ENCODE measurements around the gene CDC27. TPM values are rescaled to one million over a fixed set of nuclear protein-coding genes. Genes with fewer than 3 reads are reported as not detected.
"Not testable (repeated sequence)": the region's sequence is repeated elsewhere in the genome, so short reads cannot be mapped to it uniquely, and the experiment has no call there.

The CDC27 gene
- total RNA-seq, 1 donor from 2014 or later = 112 TPM

GRCh38 chr17:47170710-47171109 is 18.4 kb downstream of the CDC27 start:
- no peaks in the 10 kb centered on the region for H3K9me3 ChIP-seq
- no peak overlapping the region for H3K4me3 ChIP-seq
- peaks cover 35 to 55% of the 10 kb centered on the region in 2 donors for H3K36me3 ChIP-seq
- H3K27me3 ChIP-seq = no peaks in the 10 kb centered on the region
- TF ChIP-seq, protein P1, sequence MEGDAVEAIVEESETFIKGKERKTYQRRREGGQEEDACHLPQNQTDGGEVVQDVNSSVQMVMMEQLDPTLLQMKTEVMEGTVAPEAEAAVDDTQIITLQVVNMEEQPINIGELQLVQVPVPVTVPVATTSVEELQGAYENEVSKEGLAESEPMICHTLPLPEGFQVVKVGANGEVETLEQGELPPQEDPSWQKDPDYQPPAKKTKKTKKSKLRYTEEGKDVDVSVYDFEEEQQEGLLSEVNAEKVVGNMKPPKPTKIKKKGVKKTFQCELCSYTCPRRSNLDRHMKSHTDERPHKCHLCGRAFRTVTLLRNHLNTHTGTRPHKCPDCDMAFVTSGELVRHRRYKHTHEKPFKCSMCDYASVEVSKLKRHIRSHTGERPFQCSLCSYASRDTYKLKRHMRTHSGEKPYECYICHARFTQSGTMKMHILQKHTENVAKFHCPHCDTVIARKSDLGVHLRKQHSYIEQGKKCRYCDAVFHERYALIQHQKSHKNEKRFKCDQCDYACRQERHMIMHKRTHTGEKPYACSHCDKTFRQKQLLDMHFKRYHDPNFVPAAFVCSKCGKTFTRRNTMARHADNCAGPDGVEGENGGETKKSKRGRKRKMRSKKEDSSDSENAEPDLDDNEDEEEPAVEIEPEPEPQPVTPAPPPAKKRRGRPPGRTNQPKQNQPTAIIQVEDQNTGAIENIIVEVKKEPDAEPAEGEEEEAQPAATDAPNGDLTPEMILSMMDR (IDR thresholded peaks at IDR 0.05) = no peak
- no peak for DNase-seq (ENCODE audit: low spot score in 2 of 2)
- H3K4me1 ChIP-seq = no peaks in the 10 kb centered on the region
- H3K27ac ChIP-seq = no peak overlapping the region
- intact Hi-C loops (cut with DNase I) = no loop called here

DNA sequence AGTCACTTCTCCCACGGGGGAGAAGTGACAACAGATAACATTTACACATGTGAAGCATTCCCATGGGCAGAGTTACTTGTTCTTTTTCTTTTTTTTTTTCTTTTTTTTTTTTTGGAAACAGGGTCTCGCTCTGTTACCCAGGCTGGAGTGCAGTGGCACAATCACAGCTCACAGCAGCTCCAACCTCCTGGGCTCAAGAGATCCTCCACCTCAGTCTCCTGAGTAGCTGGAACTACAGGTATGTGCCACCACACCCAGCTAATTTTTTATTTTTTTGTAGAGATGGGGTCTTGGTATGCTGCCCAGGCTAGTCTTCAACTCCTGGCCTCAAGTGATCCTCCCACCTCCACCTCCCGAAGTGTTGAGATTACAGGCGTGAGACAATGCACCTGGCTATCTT is 20.2 kb downstream of the CDC27 start:
- H3K27me3 ChIP-seq; H3K4me3 ChIP-seq; intact Hi-C loops (cut with DNase I); H3K9me3 ChIP-seq; H3K27ac ChIP-seq; DNase-seq (ENCODE audit: low spot score in 2 of 2); H3K4me1 ChIP-seq: not testable (repeated sequence)
- peaks cover 30 to 46% of the 10 kb centered on the region in 2 donors for H3K36me3 ChIP-seq

DNA sequence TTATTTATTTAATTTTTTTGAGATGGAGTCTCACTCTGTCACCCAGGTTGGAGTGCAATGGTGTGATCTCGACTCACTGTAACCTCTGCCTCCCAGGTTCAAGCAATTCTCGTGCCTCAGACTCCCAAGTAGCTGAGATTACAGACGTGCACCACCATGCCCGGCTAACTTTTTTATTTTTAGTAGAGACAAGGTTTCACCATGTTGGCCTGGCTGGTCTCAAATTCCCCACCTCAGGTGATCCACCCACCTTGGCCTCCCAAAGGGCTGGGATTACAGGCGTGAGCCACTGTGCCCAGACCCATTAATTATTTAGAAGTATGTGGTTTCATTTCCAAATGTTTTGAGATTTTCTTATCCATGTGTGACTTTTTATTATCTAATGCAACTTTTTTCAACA is 22.2 kb downstream of the CDC27 start:
- DNase-seq (ENCODE audit: low spot score in 2 of 2); H3K27me3 ChIP-seq; intact Hi-C loops (cut with DNase I); H3K4me1 ChIP-seq; H3K27ac ChIP-seq; H3K4me3 ChIP-seq; H3K9me3 ChIP-seq: not testable (repeated sequence)
- H3K36me3 ChIP-seq = peaks cover 29 to 46% of the 10 kb centered on the region in 2 donors

DNA sequence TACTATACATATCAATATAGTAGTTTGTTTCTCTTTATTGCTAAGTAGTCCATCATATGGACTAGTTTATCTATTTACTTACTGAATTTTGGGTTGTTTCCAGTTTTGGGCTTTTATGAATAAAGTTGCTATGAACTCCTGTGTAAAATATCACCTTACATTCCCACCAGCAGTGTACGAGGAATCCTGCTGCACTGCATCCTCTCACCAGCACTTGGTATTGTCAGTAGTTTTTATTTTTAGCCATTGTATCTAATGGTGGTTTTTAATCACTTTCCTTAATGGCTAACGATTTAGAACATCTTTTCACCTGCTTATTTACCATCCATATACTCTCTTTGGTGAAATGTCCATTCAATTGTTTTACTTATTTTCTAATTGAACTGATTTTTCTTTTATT is 24.0 kb downstream of the CDC27 start:
- peaks cover 0 to 4% of the 10 kb centered on the region in 2 donors for H3K4me1 ChIP-seq
- TF ChIP-seq, protein P1 (IDR thresholded peaks at IDR 0.05) = no peak
- DNase-seq (ENCODE audit: low spot score in 2 of 2) = no peak
- H3K36me3 ChIP-seq = peaks cover 28 to 44% of the 10 kb centered on the region in 2 donors
- H3K27me3 ChIP-seq = no peaks in the 10 kb centered on the region
- intact Hi-C loops (cut with DNase I) = no loop called here
- H3K27ac ChIP-seq = no peak overlapping the region
- H3K9me3 ChIP-seq = no peaks in the 10 kb centered on the region
- H3K4me3 ChIP-seq = no peak overlapping the region

DNA sequence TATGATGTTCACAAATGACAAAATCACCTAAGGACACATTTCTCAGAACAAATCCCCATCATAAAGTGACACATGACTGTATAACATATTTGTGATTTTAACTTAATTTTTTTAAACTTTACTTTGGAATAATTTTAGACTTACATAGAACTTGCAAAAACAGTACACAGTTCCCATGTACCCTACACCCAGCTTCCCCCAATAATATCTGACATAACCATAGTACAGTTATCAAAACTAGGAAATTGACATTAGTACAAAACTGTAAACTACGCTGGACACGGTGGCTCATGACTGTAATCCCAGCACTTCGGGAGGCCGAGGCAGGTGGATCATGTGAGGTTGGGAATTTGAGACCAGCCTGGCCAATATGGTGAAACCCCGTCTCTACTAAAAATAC is 24.8 kb downstream of the CDC27 start:
- intact Hi-C loops (cut with DNase I) = no loop called here
- Histone ChIP-seq H3K4me3 (no peak overlapping the region), H3K27me3 (no peaks in the 10 kb centered on the region), H3K27ac (no peak overlapping the region), H3K4me1 (peaks cover 0 to 4% of the 10 kb centered on the region in 2 donors), H3K36me3 (peaks cover 24 to 46% of the 10 kb centered on the region in 2 donors), H3K9me3 (no peaks in the 10 kb centered on the region)
- TF ChIP-seq, protein P1 (IDR thresholded peaks at IDR 0.05) = no peak
- DNase-seq (ENCODE audit: low spot score in 2 of 2) = no peak

- H3K4me3 ChIP-seq = no peak overlapping the region
- peaks cover 0 to 4% of the 10 kb centered on the region in 2 donors for H3K4me1 ChIP-seq
- no peaks in the 10 kb centered on the region for H3K9me3 ChIP-seq
- no peaks in the 10 kb centered on the region for H3K27me3 ChIP-seq
- intact Hi-C loops (cut with DNase I) = no loop called here
- DNase-seq (ENCODE audit: low spot score in 2 of 2) = no peak
- no peak overlapping the region for H3K27ac ChIP-seq
- TF ChIP-seq, protein P1 (IDR thresholded peaks at IDR 0.05) = no peak
- H3K36me3 ChIP-seq = peaks cover 18 to 43% of the 10 kb centered on the region in 2 donors
These were observed 27.0 kb downstream of the CDC27 start for GRCh38 chr17:47162013-47162622.

GRCh38 chr17:47159315-47159714 is 29.8 kb downstream of the CDC27 start:
- Histone ChIP-seq H3K9me3 (no peaks in the 10 kb centered on the region), H3K27ac (no peak overlapping the region), H3K4me1 (peaks cover 0 to 4% of the 10 kb centered on the region in 2 donors), H3K27me3 (no peaks in the 10 kb centered on the region), H3K4me3 (no peak overlapping the region), H3K36me3 (peaks cover 38 to 61% of the 10 kb centered on the region in 2 donors)
- TF ChIP-seq, protein P1 (IDR thresholded peaks at IDR 0.05) = no peak
- intact Hi-C loops (cut with DNase I) = no loop called here
- DNase-seq (ENCODE audit: low spot score in 2 of 2) = no peak
